GM23248 (cell line): ENCODE measurements around the gene PAOX. TPM values are rescaled to one million over a fixed set of nuclear protein-coding genes. Genes with fewer than 3 reads are reported as not detected.
"Not testable (repeated sequence)": the region's sequence is repeated elsewhere in the genome, so short reads cannot be mapped to it uniquely, and the experiment has no call there.

ENCODE experiments used
- DNase-seq: peaks from one replicate; pipeline ENCODE4 v3.0.0-alpha.2; 2015
- H2AFZ ChIP-seq: fragments of 200-600 bp; sonication (generic); 2 replicates; pipeline ENCODE4 v1.6.1; 2016; ENCODE audit warnings: antibody characterized with exemption
- H3F3A ChIP-seq: fragments of 200-600 bp; sonication (generic); 2 replicates; pipeline ENCODE4 v1.6.1; 2016; ENCODE audit warnings: mild to moderate bottlenecking, antibody characterized with exemption, mixed run types; ENCODE audit not compliant: insufficient read depth
- H3K27ac ChIP-seq: fragments of 200-600 bp; sonication (generic); 2 replicates; pipeline ENCODE4 v1.5.1; 2016; ENCODE audit warnings: mild to moderate bottlenecking
- H3K27me3 ChIP-seq: fragments of 200-600 bp; sonication (generic); replicated peaks from 2 replicates; pipeline ENCODE4 v1.6.1; 2016; ENCODE audit warnings: mild to moderate bottlenecking; ENCODE audit not compliant: insufficient read depth
- H3K36me3 ChIP-seq: fragments of 200-600 bp; sonication (generic); 2 replicates; pipeline ENCODE4 v1.6.1; 2016; ENCODE audit warnings: low read depth, mild to moderate bottlenecking
- H3K4me1 ChIP-seq: fragments of 200-600 bp; sonication (generic); 2 replicates; pipeline ENCODE4 v1.6.1; 2016; ENCODE audit warnings: mild to moderate bottlenecking; ENCODE audit not compliant: insufficient read depth
- H3K4me2 ChIP-seq: fragments of 200-600 bp; sonication (generic); one replicate; pipeline ENCODE4 v1.6.1; 2016; ENCODE audit warnings: mild to moderate bottlenecking; ENCODE audit not compliant: unreplicated experiment
- H3K4me3 ChIP-seq: fragments of 200-600 bp; sonication (generic); 2 replicates; pipeline ENCODE4 v1.5.1; 2016; ENCODE audit warnings: mild to moderate bottlenecking
- H3K79me2 ChIP-seq: fragments of 200-600 bp; sonication (generic); 2 replicates; pipeline ENCODE4 v1.6.1; 2016; ENCODE audit warnings: mild to moderate bottlenecking; ENCODE audit not compliant: insufficient read depth
- H3K9ac ChIP-seq: fragments of 200-600 bp; sonication (generic); 2 replicates; pipeline ENCODE4 v1.6.1; 2016; ENCODE audit warnings: mild to moderate bottlenecking
- H3K9me2 ChIP-seq: fragments of 200-600 bp; sonication (generic); 2 replicates; pipeline ENCODE4 v1.6.1; 2016; ENCODE audit warnings: mixed run types, mild to moderate bottlenecking, moderate library complexity; ENCODE audit not compliant: insufficient read depth
- H3K9me3 ChIP-seq: fragments of 200-600 bp; sonication (generic); one replicate; pipeline ENCODE4 v1.6.1; 2017; ENCODE audit warnings: low read depth
- H4K20me1 ChIP-seq: fragments of 200-600 bp; sonication (generic); 2 replicates; pipeline ENCODE4 v1.6.0; 2016; ENCODE audit not compliant: insufficient read depth
- EZH2 ChIP-seq: fragments of 200-600 bp; sonication (generic); IDR thresholded peaks from 2 replicates; pipeline ENCODE4 v1.6.1; 2018; ENCODE audit warnings: antibody characterized with exemption, mild to moderate bottlenecking; ENCODE audit not compliant: insufficient read depth, poor library complexity, severe bottlenecking
- EZH2phosphoT487 ChIP-seq: fragments of 200-600 bp; sonication (generic); IDR thresholded peaks from 2 replicates; pipeline ENCODE4 v1.6.1; 2018; ENCODE audit warnings: antibody characterized with exemption, moderate library complexity, mild to moderate bottlenecking, low read depth; ENCODE audit not compliant: insufficient read depth
- WGBS, 2 experiments: methylation state at CpG; one replicate each; pipeline ENCODE4 v1.1.6; 2015 to 2017; ENCODE audit warnings: low lambda C conversion rate in 2 of 2, low coverage in 1 of 2; ENCODE audit errors: missing lambda C conversion rate in 2 of 2; 5-methylcytosine and 5-hydroxymethylcytosine counted together
- in situ Hi-C: fragments of 300-500 bp; cut with MboI; formaldehyde crosslinking; loops from 2 replicates; pipeline ENCODE4 v1.15.0; 2020
- polyA plus RNA-seq: library from polyadenylated mRNA; unstranded; fragments of >200 nt; fragmentation: Nextera tagmentation; extraction: Ambion mirVana; gene quantifications from 2 replicates; pipeline ENCODE4 v1.2.1, GENCODE V29; 2016
- total RNA-seq: library from RNA; depleted of rRNA; stranded (reverse); fragments of >200 nt; shearing (Covaris generic); gene quantifications from 2 replicates; pipeline ENCODE4 v1.2.3, GENCODE V29; 2014

The PAOX gene
- total and polyA plus RNA-seq, 2 experiments from 2014 or later = 4.1 to 4.5 TPM

GRCh38 chr10:133405844-133406527 lies 26.9 kb downstream of the PAOX start:
- Histone ChIP-seq H2AFZ (no peak overlapping the region), H3K36me3 (peaks cover 29% of the 10 kb centered on the region), H4K20me1 (peaks cover 12% of the 10 kb centered on the region), H3K4me3 (0 out of 2 replicates have a peak overlapping the region, but pooled peaks have one; percentile 2), H3K4me1 (peaks cover 18% of the 10 kb centered on the region), H3K4me2 (peak overlapping the region; percentile 59), H3K9ac (no peak overlapping the region), H3K27ac (peak overlapping the region; percentile 11; the same call in 1 of the 2 replicates), H3K9me3 (no peaks in the 10 kb centered on the region), H3K9me2 (no peaks in the 10 kb centered on the region), H3F3A (peaks cover 28% of the 10 kb centered on the region), H3K79me2 (peaks cover 53% of the 10 kb centered on the region), H3K27me3 (no peaks in the 10 kb centered on the region)
- in situ Hi-C loops = no loop called here
- TF ChIP-seq EZH2 (no peak), EZH2phosphoT487 (no peak)
- WGBS, 2 experiments = 89 to 90% methylated on average over 8 of the region's 8 CpGs
- DNase-seq = peak; percentile 46

GRCh38 chr10:133411523-133412380 lies 32.7 kb downstream of the PAOX start:
- no peak overlapping the region for H3K27ac ChIP-seq
- peaks cover 77% of the 10 kb centered on the region for H3K79me2 ChIP-seq
- no peaks in the 10 kb centered on the region for H3K9me2 ChIP-seq
- H3K4me1 ChIP-seq = no peaks in the 10 kb centered on the region
- no peak overlapping the region for H2AFZ ChIP-seq
- H3K27me3 ChIP-seq = no peaks in the 10 kb centered on the region
- peaks cover 9% of the 10 kb centered on the region; the same call in 1 of the 2 replicates for H4K20me1 ChIP-seq
- H3K9ac ChIP-seq = no peak overlapping the region
- WGBS, 2 experiments = 95 to 98% methylated on average over 7 of the region's 7 CpGs
- no peak overlapping the region for H3K4me3 ChIP-seq
- no peak for TF ChIP-seq EZH2phosphoT487
- TF ChIP-seq EZH2 = no peak
- peaks cover 52% of the 10 kb centered on the region for H3K36me3 ChIP-seq
- H3F3A ChIP-seq = 0 out of 2 replicates have a peak, but pooled peaks cover 5% of the 10 kb centered on the region
- H3K9me3 ChIP-seq = peaks cover 5% of the 10 kb centered on the region
- H3K4me2 ChIP-seq = no peak overlapping the region
- in situ Hi-C loops = no loop called here
- no peak for DNase-seq

GRCh38 chr10:133412381-133412711 lies 33.3 kb downstream of the PAOX start:
- Histone ChIP-seq H3K4me2 (no peak overlapping the region), H3K9me3 (peaks cover 5% of the 10 kb centered on the region), H3K4me1 (no peaks in the 10 kb centered on the region), H3K36me3 (peaks cover 52% of the 10 kb centered on the region), H3K9ac (no peak overlapping the region), H3F3A (0 out of 2 replicates have a peak, but pooled peaks cover under 1% of the 10 kb centered on the region), H3K9me2 (no peaks in the 10 kb centered on the region), H3K79me2 (peaks cover 71% of the 10 kb centered on the region), H4K20me1 (peaks cover 9% of the 10 kb centered on the region; the same call in 1 of the 2 replicates), H3K27ac (no peak overlapping the region), H2AFZ (no peak overlapping the region), H3K27me3 (no peaks in the 10 kb centered on the region), H3K4me3 (no peak overlapping the region)
- no peak for TF ChIP-seq EZH2phosphoT487
- no peak for TF ChIP-seq EZH2
- DNase-seq = no peak
- in situ Hi-C loops = no loop called here

- peaks cover 51% of the 10 kb centered on the region for H3K79me2 ChIP-seq
- 95 to 98% methylated on average over 5 to 19 of the region's 23 CpGs for WGBS, 2 experiments
- H3K9ac ChIP-seq, in situ Hi-C loops, H3K4me3 ChIP-seq, H3K27me3 ChIP-seq, DNase-seq, H4K20me1 ChIP-seq, H3F3A ChIP-seq, H3K4me1 ChIP-seq, H3K9me2 ChIP-seq, H3K4me2 ChIP-seq, H3K9me3 ChIP-seq, H2AFZ ChIP-seq, H3K27ac ChIP-seq: not testable (repeated sequence)
- peaks cover 39% of the 10 kb centered on the region for H3K36me3 ChIP-seq
Measured at GRCh38 chr10:133414401-133414800, 35.3 kb downstream of the PAOX start.
